HL-60 (cell line): Measurements from ENCODE around the gene NMNAT3.

Experiments
- DNase-seq, 2 experiments: peaks; one replicate each; pipeline ENCODE4 v3.0.0-alpha.2; 2010 to 2020; ENCODE audit warnings: low read depth in 1 of 2, low spot score in 1 of 2
- H3K27ac ChIP-seq: fragments of 250-450 bp; sonication (Bioruptor Pico); replicated peaks from 2 replicates; pipeline ENCODE4 v1.5.1; 2020; ENCODE audit warnings: mild to moderate bottlenecking, moderate library complexity
- H3K27me3 ChIP-seq: fragments of 250-450 bp; sonication (Bioruptor Pico); 2 replicates; pipeline ENCODE4 v1.5.1; 2021; ENCODE audit warnings: mild to moderate bottlenecking, moderate library complexity; ENCODE audit not compliant: insufficient read depth, poor library complexity, severe bottlenecking
- H3K4me3 ChIP-seq: replicated peaks from 2 replicates; pipeline ENCODE4 v1.5.1; 2011; ENCODE audit warnings: mild to moderate bottlenecking, control low read depth, low read length; ENCODE audit not compliant: insufficient read depth
- GABPA ChIP-seq: IDR thresholded peaks from 2 replicates; pipeline ENCODE4 v1.6.1; 2012; ENCODE audit warnings: low read depth
- POLR2AphosphoS5 ChIP-seq: IDR thresholded peaks from 2 replicates; pipeline ENCODE4 v1.6.1; 2012; ENCODE audit warnings: low read depth
- REST ChIP-seq: IDR thresholded peaks from 2 replicates; pipeline ENCODE4 v1.6.1; 2012; ENCODE audit warnings: low read depth; ENCODE audit not compliant: insufficient replicate concordance
- SPI1 ChIP-seq: IDR thresholded peaks from 2 replicates; pipeline ENCODE4 v1.6.1; 2012; ENCODE audit warnings: low read depth, mild to moderate bottlenecking, borderline replicate concordance
- TF ChIP-seq, protein P1 (sequence below): IDR thresholded peaks from one replicate; pipeline ENCODE4 v1.5.1; 2011; ENCODE audit warnings: low read length, control low read depth, inconsistent platforms; ENCODE audit not compliant: insufficient read depth

The NMNAT3 gene

GRCh38 chr3:139689122-139689521, 11.3 kb upstream of the NMNAT3 start:
- no peak for DNase-seq
- Histone ChIP-seq H3K27ac (no peak overlapping the region), H3K27me3 (peaks cover 4% of the 10 kb centered on the region), H3K4me3 (no peak overlapping the region)
- no peak for TF ChIP-seq SPI1
- TF ChIP-seq POLR2AphosphoS5 = no peak
- TF ChIP-seq GABPA = no peak
- TF ChIP-seq REST = no peak
- TF ChIP-seq, protein P1, sequence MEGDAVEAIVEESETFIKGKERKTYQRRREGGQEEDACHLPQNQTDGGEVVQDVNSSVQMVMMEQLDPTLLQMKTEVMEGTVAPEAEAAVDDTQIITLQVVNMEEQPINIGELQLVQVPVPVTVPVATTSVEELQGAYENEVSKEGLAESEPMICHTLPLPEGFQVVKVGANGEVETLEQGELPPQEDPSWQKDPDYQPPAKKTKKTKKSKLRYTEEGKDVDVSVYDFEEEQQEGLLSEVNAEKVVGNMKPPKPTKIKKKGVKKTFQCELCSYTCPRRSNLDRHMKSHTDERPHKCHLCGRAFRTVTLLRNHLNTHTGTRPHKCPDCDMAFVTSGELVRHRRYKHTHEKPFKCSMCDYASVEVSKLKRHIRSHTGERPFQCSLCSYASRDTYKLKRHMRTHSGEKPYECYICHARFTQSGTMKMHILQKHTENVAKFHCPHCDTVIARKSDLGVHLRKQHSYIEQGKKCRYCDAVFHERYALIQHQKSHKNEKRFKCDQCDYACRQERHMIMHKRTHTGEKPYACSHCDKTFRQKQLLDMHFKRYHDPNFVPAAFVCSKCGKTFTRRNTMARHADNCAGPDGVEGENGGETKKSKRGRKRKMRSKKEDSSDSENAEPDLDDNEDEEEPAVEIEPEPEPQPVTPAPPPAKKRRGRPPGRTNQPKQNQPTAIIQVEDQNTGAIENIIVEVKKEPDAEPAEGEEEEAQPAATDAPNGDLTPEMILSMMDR = no peak

GRCh38 chr3:139687431-139687830, 9.7 kb upstream of the NMNAT3 start:
- H3K27me3 ChIP-seq = peaks cover 4% of the 10 kb centered on the region
- H3K27ac ChIP-seq = no peak overlapping the region
- TF ChIP-seq REST (no peak), POLR2AphosphoS5 (no peak), GABPA (no peak), SPI1 (no peak)
- TF ChIP-seq, protein P1 = no peak
- no peak overlapping the region for H3K4me3 ChIP-seq
- no peak for DNase-seq

DNA sequence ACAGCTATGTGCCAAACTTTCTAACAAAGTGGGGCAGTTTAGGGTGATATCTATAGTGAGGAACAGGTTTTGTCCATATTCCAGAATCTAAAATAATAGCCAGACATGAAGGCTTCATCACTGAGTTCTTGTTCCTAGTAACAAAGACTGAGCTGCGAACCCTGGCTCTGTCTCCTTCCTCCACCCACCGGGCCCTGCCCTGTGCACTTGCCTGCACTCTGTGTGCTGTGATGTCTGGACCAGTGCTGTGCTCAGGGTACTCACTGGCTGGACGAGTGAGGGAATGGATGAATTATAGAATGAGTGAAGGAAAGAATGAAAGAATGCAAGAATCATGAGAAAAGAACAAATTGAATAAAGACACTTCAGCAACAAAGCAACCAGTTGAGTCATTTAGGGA, 8.9 kb upstream of the NMNAT3 start:
- TF ChIP-seq POLR2AphosphoS5 (no peak), GABPA (no peak), REST (no peak), SPI1 (no peak)
- TF ChIP-seq, protein P1 = no peak
- DNase-seq = no peak
- H3K4me3 ChIP-seq = no peak overlapping the region
- H3K27me3 ChIP-seq = peaks cover 4% of the 10 kb centered on the region
- H3K27ac ChIP-seq = no peak overlapping the region
